ENCODE measurements around the gene DHX9.

DHX9 gene

GRCh38 chr1:182861994-182862393, 22.8 kb downstream of the DHX9 start:
- DNase-seq (ENCODE audit: low spot score), result no peak
- TF ChIP-seq CTCF (IDR thresholded peaks at IDR 0.05; ENCODE audit: extremely low read depth, insufficient read depth, missing control alignments), result no peak
- in situ Hi-C loops (cut with MboI; ENCODE audit: low pct_unique_long_range_greater_than_20kb, low sequenced_read_pairs, unreplicated experiment), result no loop called here

GRCh38 chr1:182862827-182863226, 23.7 kb downstream of the DHX9 start:
- DNase-seq (ENCODE audit: low spot score), result no peak
- no peak for TF ChIP-seq CTCF (IDR thresholded peaks at IDR 0.05; ENCODE audit: extremely low read depth, insufficient read depth, missing control alignments)
- in situ Hi-C loops (cut with MboI; ENCODE audit: low pct_unique_long_range_greater_than_20kb, low sequenced_read_pairs, unreplicated experiment), result no loop called here

GRCh38 chr1:182863940-182864339, 24.8 kb downstream of the DHX9 start:
- no peak for TF ChIP-seq CTCF (IDR thresholded peaks at IDR 0.05; ENCODE audit: extremely low read depth, insufficient read depth, missing control alignments)
- in situ Hi-C loops (cut with MboI; ENCODE audit: low pct_unique_long_range_greater_than_20kb, low sequenced_read_pairs, unreplicated experiment), result no loop called here
- no peak for DNase-seq (ENCODE audit: low spot score)

- no peak for DNase-seq (ENCODE audit: low spot score)
- TF ChIP-seq CTCF (IDR thresholded peaks at IDR 0.05; ENCODE audit: extremely low read depth, insufficient read depth, missing control alignments), result no peak
- in situ Hi-C loops (cut with MboI; ENCODE audit: low pct_unique_long_range_greater_than_20kb, low sequenced_read_pairs, unreplicated experiment), result no loop called here
These were observed 28.7 kb downstream of the DHX9 start for GRCh38 chr1:182867861-182868260.

- no peak for DNase-seq (ENCODE audit: low spot score)
- in situ Hi-C loops (cut with MboI; ENCODE audit: low pct_unique_long_range_greater_than_20kb, low sequenced_read_pairs, unreplicated experiment), result no loop called here
- TF ChIP-seq CTCF (IDR thresholded peaks at IDR 0.05; ENCODE audit: extremely low read depth, insufficient read depth, missing control alignments), result no peak
These were observed 30.1 kb downstream of the DHX9 start for GRCh38 chr1:182869241-182869666.

- DNase-seq (ENCODE audit: low spot score), result no peak
- in situ Hi-C loops (cut with MboI; ENCODE audit: low pct_unique_long_range_greater_than_20kb, low sequenced_read_pairs, unreplicated experiment), result no loop called here
- no peak for TF ChIP-seq CTCF (IDR thresholded peaks at IDR 0.05; ENCODE audit: extremely low read depth, insufficient read depth, missing control alignments)
These were observed 33.7 kb downstream of the DHX9 start for GRCh38 chr1:182872881-182873280.

- in situ Hi-C loops (cut with MboI; ENCODE audit: low pct_unique_long_range_greater_than_20kb, low sequenced_read_pairs, unreplicated experiment), result no loop called here
- no peak for DNase-seq (ENCODE audit: low spot score)
- TF ChIP-seq CTCF (IDR thresholded peaks at IDR 0.05; ENCODE audit: extremely low read depth, insufficient read depth, missing control alignments), result no peak
These were observed 36.7 kb downstream of the DHX9 start for GRCh38 chr1:182875889-182876288.

All from GM13977 (cell line).